Caco-2 (cell line): ENCODE results near the gene ANTXR2. TPM values are rescaled to one million over a fixed set of nuclear protein-coding genes. Genes with fewer than 3 reads are reported as not detected.

Experiments used
- BruUV-seq: library from RNA; stranded (reverse); fragments of 400-500 nt; replicated peaks from 2 replicates; lab custom pipeline; 2021; lab: Mats Ljungman, UMichigan
- CTCF ChIA-PET: fragments of 300-600 bp; sonication (Branson Sonifier 250); formaldehyde crosslinking; loops from one replicate; lab custom pipeline; 2022; ENCODE audit warnings: antibody characterized with exemption; lab: Charles Lee
- POLR2A ChIA-PET: fragments of 300-600 bp; sonication (Branson Sonifier 250); formaldehyde crosslinking; loops from one replicate; lab custom pipeline; 2022; ENCODE audit warnings: antibody characterized with exemption; lab: Charles Lee
- DNase-seq, 2 experiments: peaks; one replicate each; pipeline versions ENCODE4 v3.0.0 to v3.0.0-alpha.2; 2020 to 2022
- H3K27me3 ChIP-seq: replicated peaks from 2 replicates; pipeline ENCODE4 v1.6.0; 2011; ENCODE audit warnings: low read length; ENCODE audit not compliant: control insufficient read depth, insufficient read depth
- H3K36me3 ChIP-seq: 2 replicates; pipeline ENCODE4 v1.5.1; 2011; ENCODE audit warnings: low read length; ENCODE audit not compliant: control insufficient read depth, insufficient read depth
- H3K4me1 ChIP-seq: fragments of 250-450 bp; sonication (Bioruptor Pico); 2 replicates; pipeline ENCODE4 v1.5.1; 2020; ENCODE audit warnings: mild to moderate bottlenecking
- H3K4me3 ChIP-seq: 2 replicates; pipeline ENCODE4 v1.5.1; 2011; ENCODE audit warnings: low read depth, mild to moderate bottlenecking, control low read depth, low read length
- H3K9me3 ChIP-seq: fragments of 250-450 bp; sonication (Bioruptor Pico); 2 replicates; pipeline ENCODE4 v1.5.1; 2020; ENCODE audit warnings: mild to moderate bottlenecking, moderate library complexity
- H3K27ac Mint-ChIP-seq: one replicate; pipeline ENCODE4 v1.8.0; 2022; ENCODE audit warnings: mixed read lengths; ENCODE audit not compliant: unreplicated experiment
- H3K27me3 Mint-ChIP-seq: one replicate; pipeline ENCODE4 v1.8.0; 2022; ENCODE audit warnings: mixed read lengths; ENCODE audit not compliant: insufficient read depth, unreplicated experiment
- H3K36me3 Mint-ChIP-seq: one replicate; pipeline ENCODE4 v1.8.0; 2022; ENCODE audit warnings: mild to moderate bottlenecking, mixed read lengths; ENCODE audit not compliant: insufficient read depth, unreplicated experiment
- H3K4me1 Mint-ChIP-seq: one replicate; pipeline ENCODE4 v1.8.0; 2022; ENCODE audit warnings: low read depth, mixed read lengths; ENCODE audit not compliant: unreplicated experiment
- H3K4me3 Mint-ChIP-seq: one replicate; pipeline ENCODE4 v1.8.0; 2022; ENCODE audit warnings: mild to moderate bottlenecking, moderate library complexity, mixed read lengths; ENCODE audit not compliant: unreplicated experiment
- H3K9me3 Mint-ChIP-seq: one replicate; pipeline ENCODE4 v1.8.0; 2022; ENCODE audit warnings: mixed read lengths; ENCODE audit not compliant: unreplicated experiment
- intact Hi-C: fragments of 100-400 bp; cut with micrococcal nuclease; formaldehyde crosslinking; loops from one replicate; pipeline ENCODE4 v1.10.0; 2022; ENCODE audit not compliant: unreplicated experiment
- total RNA-seq: library from RNA; stranded (reverse); gene quantifications from 2 replicates; pipeline ENCODE4 v1.2.3, GENCODE V29; 2022
- TF ChIP-seq, protein P1 (sequence below), 2 experiments: fragments of 200-600 bp in 1 of 2; IDR thresholded peaks; 1 replicate in 1 of 2; 2 replicates in 1 of 2; pipeline versions ENCODE4 v1.5.1 to v1.8.0; 2011 to 2022; ENCODE audit warnings: antibody characterized with exemption in 1 of 2, control low read depth in 1 of 2, inconsistent platforms in 1 of 2, low read depth in 1 of 2, low read length in 1 of 2, mild to moderate bottlenecking in 1 of 2, moderate library complexity in 1 of 2; ENCODE audit not compliant: insufficient read depth in 1 of 2, severe bottlenecking in 1 of 2, unreplicated experiment in 1 of 2

The ANTXR2 gene
- total RNA-seq, 1 experiment from 2014 or later = 1.4 TPM

DNA sequence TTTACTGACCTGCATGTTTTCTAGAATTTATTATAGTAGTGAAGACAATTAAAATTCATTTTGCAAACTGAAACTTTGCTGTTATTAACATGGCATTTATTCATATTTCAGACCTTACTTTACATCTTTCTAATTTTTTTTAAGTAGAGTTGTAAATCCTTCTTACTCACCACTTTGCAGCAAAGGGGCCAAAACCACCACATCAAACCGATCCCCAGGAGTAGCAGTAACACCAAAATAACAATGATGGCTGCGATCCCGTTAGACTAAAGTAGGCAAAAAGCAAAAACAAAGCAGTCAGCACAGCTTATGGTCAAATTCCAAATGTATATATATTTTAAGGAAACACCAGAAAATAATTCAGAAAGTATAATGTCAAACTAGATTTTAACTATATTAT lies 64.7 kb downstream of the ANTXR2 start:
- intact Hi-C loops = no loop called here
- TF ChIP-seq, protein P1, sequence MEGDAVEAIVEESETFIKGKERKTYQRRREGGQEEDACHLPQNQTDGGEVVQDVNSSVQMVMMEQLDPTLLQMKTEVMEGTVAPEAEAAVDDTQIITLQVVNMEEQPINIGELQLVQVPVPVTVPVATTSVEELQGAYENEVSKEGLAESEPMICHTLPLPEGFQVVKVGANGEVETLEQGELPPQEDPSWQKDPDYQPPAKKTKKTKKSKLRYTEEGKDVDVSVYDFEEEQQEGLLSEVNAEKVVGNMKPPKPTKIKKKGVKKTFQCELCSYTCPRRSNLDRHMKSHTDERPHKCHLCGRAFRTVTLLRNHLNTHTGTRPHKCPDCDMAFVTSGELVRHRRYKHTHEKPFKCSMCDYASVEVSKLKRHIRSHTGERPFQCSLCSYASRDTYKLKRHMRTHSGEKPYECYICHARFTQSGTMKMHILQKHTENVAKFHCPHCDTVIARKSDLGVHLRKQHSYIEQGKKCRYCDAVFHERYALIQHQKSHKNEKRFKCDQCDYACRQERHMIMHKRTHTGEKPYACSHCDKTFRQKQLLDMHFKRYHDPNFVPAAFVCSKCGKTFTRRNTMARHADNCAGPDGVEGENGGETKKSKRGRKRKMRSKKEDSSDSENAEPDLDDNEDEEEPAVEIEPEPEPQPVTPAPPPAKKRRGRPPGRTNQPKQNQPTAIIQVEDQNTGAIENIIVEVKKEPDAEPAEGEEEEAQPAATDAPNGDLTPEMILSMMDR (IDR thresholded peaks at IDR 0.05; ENCODE audit: insufficient read depth in 1 of 2, low read depth in 1 of 2, low read length in 1 of 2, severe bottlenecking in 1 of 2, unreplicated experiment in 1 of 2) = no peak
- peaks cover 4% of the 10 kb centered on the region for H3K27me3 Mint-ChIP-seq
- H3K27ac Mint-ChIP-seq = no peak overlapping the region
- Histone ChIP-seq H3K9me3 (no peaks in the 10 kb centered on the region), H3K36me3 (no peaks in the 10 kb centered on the region), H3K4me3 (no peak overlapping the region), H3K4me1 (no peaks in the 10 kb centered on the region), H3K27me3 (no peaks in the 10 kb centered on the region)
- H3K36me3 Mint-ChIP-seq = no peaks in the 10 kb centered on the region
- H3K4me3 Mint-ChIP-seq = no peak overlapping the region
- no peaks in the 10 kb centered on the region for H3K4me1 Mint-ChIP-seq
- no TSS peak for BruUV-seq
- DNase-seq = no peak
- CTCF ChIA-PET = no interaction called here
- POLR2A ChIA-PET = no interaction called here
- peaks cover 9% of the 10 kb centered on the region for H3K9me3 Mint-ChIP-seq

DNA sequence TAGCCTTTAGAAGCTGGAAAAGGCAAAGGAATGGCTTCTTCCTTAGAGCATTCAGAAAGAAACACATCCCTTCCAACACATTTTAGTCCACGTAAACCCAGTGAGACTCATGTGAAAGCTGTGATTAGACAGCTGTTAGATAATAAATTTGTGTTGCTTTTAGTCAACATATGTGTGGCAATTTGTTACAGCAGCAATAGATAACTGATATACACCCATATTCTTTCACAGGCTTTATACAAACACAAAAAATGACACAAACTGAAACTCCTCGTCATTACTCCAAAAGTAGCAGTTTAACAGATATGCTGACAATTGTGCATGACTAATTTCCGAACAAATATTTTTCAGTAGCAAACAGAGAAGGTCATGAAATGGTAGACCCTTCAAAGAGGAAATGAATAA lies 65.3 kb downstream of the ANTXR2 start:
- intact Hi-C loops = no loop called here
- H3K36me3 Mint-ChIP-seq = no peaks in the 10 kb centered on the region
- no peak overlapping the region for H3K4me3 Mint-ChIP-seq
- DNase-seq = no peak
- no peaks in the 10 kb centered on the region for H3K9me3 ChIP-seq
- no peaks in the 10 kb centered on the region for H3K4me1 ChIP-seq
- TF ChIP-seq, protein P1 (IDR thresholded peaks at IDR 0.05; ENCODE audit: insufficient read depth in 1 of 2, low read depth in 1 of 2, low read length in 1 of 2, severe bottlenecking in 1 of 2, unreplicated experiment in 1 of 2) = no peak
- H3K36me3 ChIP-seq = no peaks in the 10 kb centered on the region
- no peaks in the 10 kb centered on the region for H3K4me1 Mint-ChIP-seq
- CTCF ChIA-PET = no interaction called here
- no peak overlapping the region for H3K4me3 ChIP-seq
- no TSS peak for BruUV-seq
- H3K27ac Mint-ChIP-seq = no peak overlapping the region
- POLR2A ChIA-PET = no interaction called here
- peaks cover 4% of the 10 kb centered on the region for H3K27me3 Mint-ChIP-seq
- H3K9me3 Mint-ChIP-seq = peaks cover 9% of the 10 kb centered on the region
- no peaks in the 10 kb centered on the region for H3K27me3 ChIP-seq

DNA sequence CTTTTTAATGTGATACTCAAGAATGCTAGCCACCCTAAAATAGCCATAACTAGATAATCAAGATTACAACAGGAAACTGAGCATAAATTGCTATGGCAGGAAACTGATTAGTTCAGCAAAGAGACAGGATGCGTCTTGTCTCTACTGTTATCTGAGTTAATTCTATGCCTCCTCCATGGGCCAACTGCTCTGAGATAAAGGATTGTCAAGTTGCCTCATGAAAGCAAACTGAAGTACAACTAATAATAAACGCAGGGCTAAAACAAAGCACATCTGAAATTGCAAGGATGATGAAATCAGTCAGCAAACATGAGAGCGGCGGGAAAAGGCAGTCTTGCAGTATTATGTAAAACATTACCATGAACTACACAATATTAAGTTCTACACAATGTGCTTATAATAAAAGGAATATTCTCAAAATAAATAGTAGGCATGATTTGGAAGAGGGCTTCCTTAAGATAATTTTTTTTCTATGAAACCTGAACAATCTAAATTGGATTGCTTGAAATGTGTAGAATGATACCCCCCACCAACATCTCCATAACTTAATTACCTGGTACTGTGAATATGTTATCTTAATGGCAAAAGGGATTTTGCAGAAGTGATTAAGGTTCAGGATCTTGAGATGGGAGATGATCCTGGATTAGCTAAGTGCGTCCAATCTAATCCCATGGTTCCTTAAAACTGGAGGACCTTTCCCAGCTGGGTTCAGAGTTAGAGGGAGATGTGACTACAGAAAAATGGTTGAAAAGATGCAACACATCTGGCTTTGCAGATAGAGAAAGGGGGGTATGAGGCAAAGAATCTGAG lies 65.9 kb downstream of the ANTXR2 start:
- Mint-ChIP-seq H3K27ac (no peak overlapping the region), H3K4me3 (no peak overlapping the region), H3K36me3 (no peaks in the 10 kb centered on the region), H3K9me3 (peaks cover 9% of the 10 kb centered on the region), H3K27me3 (peaks cover 4% of the 10 kb centered on the region), H3K4me1 (no peaks in the 10 kb centered on the region)
- H3K9me3 ChIP-seq = no peaks in the 10 kb centered on the region
- ChIA-PET POLR2A (no interaction called here), CTCF (no interaction called here)
- TF ChIP-seq, protein P1 (IDR thresholded peaks at IDR 0.05; ENCODE audit: insufficient read depth in 1 of 2, low read depth in 1 of 2, low read length in 1 of 2, severe bottlenecking in 1 of 2, unreplicated experiment in 1 of 2) = no peak
- no peak for DNase-seq
- no TSS peak for BruUV-seq
- no peak overlapping the region for H3K4me3 ChIP-seq
- no peaks in the 10 kb centered on the region for H3K4me1 ChIP-seq
- no peaks in the 10 kb centered on the region for H3K36me3 ChIP-seq
- H3K27me3 ChIP-seq = no peaks in the 10 kb centered on the region
- intact Hi-C loops = no loop called here
